ENCODE results near the gene MBOAT2. TPM values are rescaled to one million over a fixed set of nuclear protein-coding genes. Genes with fewer than 3 reads are reported as not detected.

The MBOAT2 gene
- total RNA-seq, 3 donors from 2014 or later (not counting 1 experiment from before 2014, with no cell fraction given), result 2.9 to 18.4 (median 4.2) TPM

DNA sequence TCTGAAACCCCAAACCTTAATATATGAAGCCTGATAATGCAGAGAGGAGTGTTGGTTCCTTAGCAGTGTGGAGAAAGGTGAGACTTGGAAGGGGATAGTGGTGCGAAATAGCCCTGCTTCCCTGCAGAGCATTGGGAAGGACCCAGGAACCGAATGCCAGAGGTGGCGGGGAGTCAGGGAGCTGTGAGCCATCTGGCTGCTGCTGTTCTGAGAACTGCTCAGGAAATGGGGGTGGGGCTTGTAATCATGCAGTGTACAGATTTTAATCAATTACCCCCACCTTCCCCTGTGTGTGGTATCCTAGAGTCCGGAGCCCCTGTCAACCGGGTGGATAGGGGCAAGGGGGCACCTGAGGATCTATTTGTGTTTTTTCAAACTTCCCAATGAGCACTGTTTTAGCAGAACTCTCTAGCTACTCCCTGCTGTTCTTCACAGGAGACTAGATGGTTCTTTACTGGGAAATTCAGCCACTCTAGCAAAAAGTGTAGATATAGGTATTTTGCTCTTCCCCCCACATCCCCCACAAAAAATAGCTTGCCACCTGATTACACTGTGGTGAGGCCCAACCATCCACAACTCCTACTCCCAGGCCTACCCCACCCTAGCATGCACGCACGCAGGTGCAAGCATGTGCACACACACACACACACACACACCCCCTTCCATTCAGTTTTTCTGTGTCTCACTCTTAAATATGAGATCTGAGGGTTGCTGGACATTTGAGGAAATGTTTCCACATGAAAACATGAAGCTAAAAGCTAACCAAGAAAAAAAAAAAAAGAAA is 30.1 kb upstream of the MBOAT2 start:
- Mint-ChIP-seq H3K27ac (no peak overlapping the region), H3K27me3 (ENCODE audit: low read depth in 2 of 2) (peaks cover 27 to 35% of the 10 kb centered on the region in 2 donors), H3K4me3 (no peak overlapping the region), H3K4me1 (no peaks in the 10 kb centered on the region), H3K9me3 (no peaks in the 10 kb centered on the region), H3K36me3 (no peaks in the 10 kb centered on the region)
- H3K36me3 ChIP-seq (ENCODE audit: control insufficient read depth, insufficient read depth, low read length), result no peaks in the 10 kb centered on the region
- no peak for ATAC-seq
- H3K9me3 ChIP-seq (ENCODE audit: control insufficient read depth, insufficient read depth, low read length), result no peaks in the 10 kb centered on the region
- no peaks in the 10 kb centered on the region for H3K27me3 ChIP-seq (ENCODE audit: control insufficient read depth, insufficient read depth, low read length)
- H3K27ac ChIP-seq (ENCODE audit: low read length), result no peak overlapping the region
- DNase-seq, result no peak
- H3K4me3 ChIP-seq (ENCODE audit: low read length), result no peak overlapping the region
- no peaks in the 10 kb centered on the region for H3K4me1 ChIP-seq (ENCODE audit: control insufficient read depth, insufficient read depth, low read length)
- 47% methylated on average over 7 of the region's 7 CpGs for WGBS (ENCODE audit: insufficient coverage)
- TF ChIP-seq, protein P1, sequence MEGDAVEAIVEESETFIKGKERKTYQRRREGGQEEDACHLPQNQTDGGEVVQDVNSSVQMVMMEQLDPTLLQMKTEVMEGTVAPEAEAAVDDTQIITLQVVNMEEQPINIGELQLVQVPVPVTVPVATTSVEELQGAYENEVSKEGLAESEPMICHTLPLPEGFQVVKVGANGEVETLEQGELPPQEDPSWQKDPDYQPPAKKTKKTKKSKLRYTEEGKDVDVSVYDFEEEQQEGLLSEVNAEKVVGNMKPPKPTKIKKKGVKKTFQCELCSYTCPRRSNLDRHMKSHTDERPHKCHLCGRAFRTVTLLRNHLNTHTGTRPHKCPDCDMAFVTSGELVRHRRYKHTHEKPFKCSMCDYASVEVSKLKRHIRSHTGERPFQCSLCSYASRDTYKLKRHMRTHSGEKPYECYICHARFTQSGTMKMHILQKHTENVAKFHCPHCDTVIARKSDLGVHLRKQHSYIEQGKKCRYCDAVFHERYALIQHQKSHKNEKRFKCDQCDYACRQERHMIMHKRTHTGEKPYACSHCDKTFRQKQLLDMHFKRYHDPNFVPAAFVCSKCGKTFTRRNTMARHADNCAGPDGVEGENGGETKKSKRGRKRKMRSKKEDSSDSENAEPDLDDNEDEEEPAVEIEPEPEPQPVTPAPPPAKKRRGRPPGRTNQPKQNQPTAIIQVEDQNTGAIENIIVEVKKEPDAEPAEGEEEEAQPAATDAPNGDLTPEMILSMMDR (IDR thresholded peaks at IDR 0.05), result no peak
- intact Hi-C loops (cut with micrococcal nuclease), result no loop called here

DNA sequence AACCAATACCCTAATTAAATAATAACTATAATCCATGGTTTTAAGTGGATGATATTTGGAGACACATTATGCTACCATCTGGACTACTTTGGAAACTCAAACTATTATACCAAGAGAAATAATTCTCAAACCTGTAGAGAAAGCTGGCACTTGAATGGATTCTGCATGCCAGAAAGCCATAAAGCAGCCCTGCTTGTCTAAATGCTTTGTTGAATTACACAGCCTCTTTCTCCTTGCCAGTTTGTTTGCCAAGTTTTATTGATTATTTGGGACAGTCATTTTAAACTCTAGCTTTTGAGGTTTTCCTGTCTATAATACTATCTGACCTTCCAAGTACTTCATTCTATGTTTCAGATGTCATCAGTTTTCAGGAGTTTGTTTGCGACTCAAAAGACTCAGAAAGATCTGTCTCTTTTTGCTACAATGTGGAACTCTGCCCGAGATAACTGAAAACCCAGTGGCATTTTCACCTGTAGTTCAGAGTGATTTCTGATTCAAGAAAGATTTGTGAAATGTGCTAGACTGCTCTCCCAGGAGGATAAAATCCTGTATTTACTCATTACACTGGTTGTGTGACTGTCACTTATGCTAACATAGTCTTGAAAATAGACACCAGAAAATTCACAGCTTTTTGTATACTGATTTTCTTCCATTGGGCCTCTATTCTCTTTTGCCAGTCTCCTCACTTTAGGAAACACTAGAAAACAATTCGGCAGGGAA is 29.2 kb upstream of the MBOAT2 start:
- no peaks in the 10 kb centered on the region for H3K27me3 ChIP-seq (ENCODE audit: control insufficient read depth, insufficient read depth, low read length)
- no peak overlapping the region for H3K27ac ChIP-seq (ENCODE audit: low read length)
- H3K4me3 ChIP-seq (ENCODE audit: low read length), result no peak overlapping the region
- H3K4me3 Mint-ChIP-seq, result no peak overlapping the region
- DNase-seq (no peak), ATAC-seq (no peak)
- H3K4me1 Mint-ChIP-seq, result no peaks in the 10 kb centered on the region
- intact Hi-C loops (cut with micrococcal nuclease), result no loop called here
- H3K9me3 ChIP-seq (ENCODE audit: control insufficient read depth, insufficient read depth, low read length), result no peaks in the 10 kb centered on the region
- no peaks in the 10 kb centered on the region for H3K36me3 ChIP-seq (ENCODE audit: control insufficient read depth, insufficient read depth, low read length)
- no peak overlapping the region for H3K27ac Mint-ChIP-seq
- H3K9me3 Mint-ChIP-seq, result no peaks in the 10 kb centered on the region
- H3K36me3 Mint-ChIP-seq, result no peaks in the 10 kb centered on the region
- TF ChIP-seq, protein P1 (IDR thresholded peaks at IDR 0.05), result no peak
- H3K27me3 Mint-ChIP-seq (ENCODE audit: low read depth in 2 of 2), result peaks cover 22 to 33% of the 10 kb centered on the region in 2 donors
- H3K4me1 ChIP-seq (ENCODE audit: control insufficient read depth, insufficient read depth, low read length), result no peaks in the 10 kb centered on the region
- WGBS (ENCODE audit: insufficient coverage), result 58% methylated on average over 3 of the region's 3 CpGs

- no peak overlapping the region for H3K4me3 Mint-ChIP-seq
- Histone ChIP-seq H3K36me3 (ENCODE audit: control insufficient read depth, insufficient read depth, low read length) (no peaks in the 10 kb centered on the region), H3K4me3 (ENCODE audit: low read length) (no peak overlapping the region), H3K27me3 (ENCODE audit: control insufficient read depth, insufficient read depth, low read length) (no peaks in the 10 kb centered on the region), H3K9me3 (ENCODE audit: control insufficient read depth, insufficient read depth, low read length) (no peaks in the 10 kb centered on the region), H3K4me1 (ENCODE audit: control insufficient read depth, insufficient read depth, low read length) (no peaks in the 10 kb centered on the region), H3K27ac (ENCODE audit: low read length) (no peak overlapping the region)
- no peaks in the 10 kb centered on the region for H3K36me3 Mint-ChIP-seq
- DNase-seq (no peak), ATAC-seq (no peak)
- TF ChIP-seq, protein P1 (IDR thresholded peaks at IDR 0.05), result no peak
- H3K27ac Mint-ChIP-seq, result no peak overlapping the region
- WGBS (ENCODE audit: insufficient coverage), result 76% methylated on average over 5 of the region's 6 CpGs
- intact Hi-C loops (cut with micrococcal nuclease), result no loop called here
- peaks cover 22 to 33% of the 10 kb centered on the region in 2 donors for H3K27me3 Mint-ChIP-seq (ENCODE audit: low read depth in 2 of 2)
- no peaks in the 10 kb centered on the region for H3K4me1 Mint-ChIP-seq
- H3K9me3 Mint-ChIP-seq, result no peaks in the 10 kb centered on the region
Observed at GRCh38 chr2:9032121-9032520, 28.6 kb upstream of the MBOAT2 start.
